Parathyroid adenoma (tissue), 2 donors: ENCODE measurements around the gene MAOA.
A peak's percentile ranks its signal among the peaks of the same experiment; 100 is the strongest.
"Not testable (repeated sequence)": the region's sequence is repeated elsewhere in the genome, so short reads cannot be mapped to it uniquely, and the experiment has no call there.

Experiments
- H2AFZ ChIP-seq: fragments of 300-600 bp; sonication (generic); one replicate; pipeline ENCODE4 v1.7.0; 2017; ENCODE audit warnings: antibody characterized with exemption, mild to moderate bottlenecking
- H3K27ac ChIP-seq: fragments of 300-600 bp; sonication (generic); one replicate; pipeline ENCODE4 v1.7.0; 2017
- H3K27me3 ChIP-seq: fragments of 300-600 bp; sonication (generic); one replicate; pipeline ENCODE4 v1.7.0; 2017; ENCODE audit warnings: low read length; ENCODE audit not compliant: control insufficient read depth, insufficient read depth
- H3K36me3 ChIP-seq: fragments of 300-600 bp; sonication (generic); one replicate; pipeline ENCODE4 v1.7.0; 2017; ENCODE audit warnings: low read length; ENCODE audit not compliant: control insufficient read depth, insufficient read depth
- H3K4me1 ChIP-seq: fragments of 300-600 bp; sonication (generic); one replicate; pipeline ENCODE4 v1.7.0; 2017; ENCODE audit warnings: control low read depth
- H3K4me2 ChIP-seq: fragments of 300-600 bp; sonication (generic); one replicate; pipeline ENCODE4 v1.7.0; 2017; ENCODE audit warnings: low read length
- H3K4me3 ChIP-seq: fragments of 300-600 bp; sonication (generic); one replicate; pipeline ENCODE4 v1.7.0; 2017; ENCODE audit warnings: low read depth, low read length
- H3K79me2 ChIP-seq: fragments of 300-600 bp; sonication (generic); one replicate; pipeline ENCODE4 v1.7.0; 2017; ENCODE audit warnings: control low read depth
- H3K9ac ChIP-seq: fragments of 300-600 bp; sonication (generic); one replicate; pipeline ENCODE4 v1.7.0; 2017; ENCODE audit warnings: mild to moderate bottlenecking
- H3K9me3 ChIP-seq: fragments of 300-600 bp; sonication (generic); one replicate; pipeline ENCODE4 v1.7.0; 2017; ENCODE audit warnings: low read length; ENCODE audit not compliant: control insufficient read depth
- CTCF ChIP-seq: fragments of 300-600 bp; sonication (generic); IDR thresholded peaks from one replicate; pipeline ENCODE4 v1.7.0; 2017; ENCODE audit warnings: antibody characterized with exemption, mild to moderate bottlenecking
- donor health status: primary hyperparathyroidism.

MAOA gene

GRCh38 chrX:43656005-43656494 is at the start of gene MAOA:
Gene MAOA, plus strand, starts transcription at chrX:43656299. Its CDS starts 43 bp downstream, at chrX:43656342.
- no peaks in the 10 kb centered on the region for H3K27me3 ChIP-seq
- peak within 1 kb of the TSS; percentile 89 for H2AFZ ChIP-seq
- H3K9ac ChIP-seq, result no peak within 1 kb of the TSS
- H3K27ac ChIP-seq, result peak within 1 kb of the TSS; percentile 84
- no peaks in the 10 kb centered on the region for H3K9me3 ChIP-seq
- H3K4me1 ChIP-seq, result no peaks in the 10 kb centered on the region
- H3K36me3 ChIP-seq, result no peaks in the 10 kb centered on the region
- H3K4me2 ChIP-seq, result peak within 1 kb of the TSS; percentile 82
- peak within 1 kb of the TSS; percentile 72 for H3K4me3 ChIP-seq
- no peak for TF ChIP-seq CTCF
- no peaks in the 10 kb centered on the region for H3K79me2 ChIP-seq

- Histone ChIP-seq H3K4me1 (no peaks in the 10 kb centered on the region), H3K9ac (no peak overlapping the region), H3K79me2 (no peaks in the 10 kb centered on the region), H2AFZ (no peak overlapping the region), H3K27me3 (no peaks in the 10 kb centered on the region), H3K36me3 (no peaks in the 10 kb centered on the region), H3K4me3 (no peak overlapping the region), H3K9me3 (no peaks in the 10 kb centered on the region), H3K27ac (no peak overlapping the region), H3K4me2 (no peak overlapping the region)
- no peak for TF ChIP-seq CTCF
These were observed 43.7 kb upstream of the MAOA start for GRCh38 chrX:43612400-43612799.

GRCh38 chrX:43615660-43616059 is 40.4 kb upstream of the MAOA start:
- Histone ChIP-seq H3K4me1 (no peaks in the 10 kb centered on the region), H3K4me3 (no peak overlapping the region), H3K79me2 (no peaks in the 10 kb centered on the region), H3K27me3 (no peaks in the 10 kb centered on the region), H3K27ac (no peak overlapping the region), H3K36me3 (no peaks in the 10 kb centered on the region), H2AFZ (no peak overlapping the region), H3K4me2 (no peak overlapping the region), H3K9me3 (no peaks in the 10 kb centered on the region), H3K9ac (no peak overlapping the region)
- TF ChIP-seq CTCF, result no peak

- TF ChIP-seq CTCF, result no peak
- Histone ChIP-seq H3K4me3 (no peak overlapping the region), H3K9me3 (no peaks in the 10 kb centered on the region), H3K79me2 (no peaks in the 10 kb centered on the region), H3K36me3 (no peaks in the 10 kb centered on the region), H2AFZ (no peak overlapping the region), H3K9ac (no peak overlapping the region), H3K27me3 (no peaks in the 10 kb centered on the region), H3K4me2 (no peak overlapping the region), H3K4me1 (no peaks in the 10 kb centered on the region), H3K27ac (no peak overlapping the region)
These were observed 37.5 kb upstream of the MAOA start for GRCh38 chrX:43618366-43619205.

GRCh38 chrX:43619861-43620260 is 36.2 kb upstream of the MAOA start:
- not testable (repeated sequence) for H3K27me3 ChIP-seq, H3K4me1 ChIP-seq, H3K9me3 ChIP-seq, H3K9ac ChIP-seq, H3K36me3 ChIP-seq, H3K27ac ChIP-seq, H3K79me2 ChIP-seq, H2AFZ ChIP-seq, H3K4me2 ChIP-seq, H3K4me3 ChIP-seq
